DMS53 (cell line): ENCODE data around the gene VIPR2.
"Not testable (repeated sequence)": the region's sequence is repeated elsewhere in the genome, so short reads cannot be mapped to it uniquely, and the experiment has no call there.

Experiments used
- DNase-seq: peaks from one replicate; lab custom pipeline; 2025; lab: John Stamatoyannopoulos, UW

VIPR2 gene

GRCh38 chr7:159091480-159092475 lies 52.9 kb downstream of the VIPR2 start:
- no peak for DNase-seq

- DNase-seq: no peak
Measured at GRCh38 chr7:159091041-159091440, 53.6 kb downstream of the VIPR2 start.

GRCh38 chr7:159088016-159088865 lies 56.4 kb downstream of the VIPR2 start:
- DNase-seq: no peak

- no peak for DNase-seq
Measured at GRCh38 chr7:159086301-159086925, 58.3 kb downstream of the VIPR2 start.

GRCh38 chr7:159084069-159084801 lies 60.4 kb downstream of the VIPR2 start:
- no peak for DNase-seq

- no peak for DNase-seq
Measured at GRCh38 chr7:159083698-159084068, 61.0 kb downstream of the VIPR2 start.

GRCh38 chr7:159083001-159083697 lies 61.5 kb downstream of the VIPR2 start:
- DNase-seq: no peak

- DNase-seq: not testable (repeated sequence)
Measured at GRCh38 chr7:159082075-159082474, 62.6 kb downstream of the VIPR2 start.

GRCh38 chr7:159078911-159079270 lies 65.8 kb downstream of the VIPR2 start:
- no peak for DNase-seq

- no peak for DNase-seq
Measured at GRCh38 chr7:159078193-159078910, 66.3 kb downstream of the VIPR2 start.

GRCh38 chr7:159076333-159076732 lies 68.3 kb downstream of the VIPR2 start:
- DNase-seq: no peak

GRCh38 chr7:159075563-159076238 lies 69.0 kb downstream of the VIPR2 start:
- DNase-seq: no peak

- no peak for DNase-seq
Measured at GRCh38 chr7:159071260-159071659, 73.4 kb downstream of the VIPR2 start.

- DNase-seq: no peak
Measured at GRCh38 chr7:159070431-159071148, 74.1 kb downstream of the VIPR2 start.

- no peak for DNase-seq
Measured at GRCh38 chr7:159068893-159069448, 75.7 kb downstream of the VIPR2 start.

GRCh38 chr7:159068488-159068811 lies 76.2 kb downstream of the VIPR2 start:
- DNase-seq: no peak

- DNase-seq: no peak
Measured at GRCh38 chr7:159067576-159068487, 76.8 kb downstream of the VIPR2 start.
